PC-3 (cell line): Measurements from ENCODE around the gene SYNGR3. TPM values are rescaled to one million over a fixed set of nuclear protein-coding genes. Genes with fewer than 3 reads are reported as not detected.

Experiments
- ATAC-seq: fragments of 200-7000 bp; cut with Tn5 transposase; 2 replicates; pipeline ENCODE4 v1.9.1; 2020; ENCODE audit warnings: mild to moderate bottlenecking, moderate library complexity
- BruUV-seq: library from RNA; stranded (reverse); fragments of 400-500 nt; replicated peaks from 2 replicates; lab custom pipeline; 2021; lab: Mats Ljungman, UMichigan
- CTCF ChIA-PET: fragments of 300-600 bp; sonication (Branson Sonifier 250); formaldehyde crosslinking; loops from one replicate; lab custom pipeline; 2022; ENCODE audit warnings: antibody characterized with exemption; lab: Charles Lee
- POLR2A ChIA-PET: fragments of 300-600 bp; sonication (Branson Sonifier 250); formaldehyde crosslinking; loops from one replicate; lab custom pipeline; 2022; ENCODE audit warnings: antibody characterized with exemption; ENCODE audit not compliant: unreplicated experiment; lab: Charles Lee
- DNase-seq: peaks from one replicate; pipeline ENCODE4 v3.0.0-alpha.2; 2015
- H2AFZ ChIP-seq: fragments of 300-600 bp; sonication (generic); 2 replicates; pipeline ENCODE4 v1.6.0; 2016; ENCODE audit warnings: antibody characterized with exemption, low read length
- H3F3A ChIP-seq: fragments of 300-600 bp; sonication (generic); one replicate; pipeline ENCODE4 v1.6.0; 2017; ENCODE audit warnings: antibody characterized with exemption, low read length, control low read depth, mild to moderate bottlenecking; ENCODE audit not compliant: unreplicated experiment
- H3K27ac ChIP-seq: fragments of 300-600 bp; sonication (generic); 2 replicates; pipeline ENCODE4 v1.5.1; 2016; ENCODE audit warnings: mild to moderate bottlenecking, low read length
- H3K27me3 ChIP-seq: fragments of 300-600 bp; sonication (generic); 2 replicates; pipeline ENCODE4 v1.6.1; 2016; ENCODE audit warnings: low read length, mixed read lengths
- H3K36me3 ChIP-seq: fragments of 300-600 bp; sonication (generic); 2 replicates; pipeline ENCODE4 v1.6.1; 2016; ENCODE audit warnings: low read depth, mixed run types, low read length, mixed read lengths
- H3K4me1 ChIP-seq: fragments of 300-600 bp; sonication (generic); 2 replicates; pipeline ENCODE4 v1.5.1; 2016; ENCODE audit warnings: low read length; ENCODE audit not compliant: insufficient read depth
- H3K4me2 ChIP-seq: fragments of 300-600 bp; sonication (generic); 2 replicates; pipeline ENCODE4 v1.6.0; 2016; ENCODE audit warnings: low read length
- H3K4me3 ChIP-seq: fragments of 300-600 bp; sonication (generic); 2 replicates; pipeline ENCODE4 v1.5.1; 2016; ENCODE audit warnings: mild to moderate bottlenecking, low read length, mixed read lengths
- H3K79me2 ChIP-seq: fragments of 300-600 bp; sonication (generic); 2 replicates; pipeline ENCODE4 v1.6.1; 2017; ENCODE audit warnings: low read length, mixed read lengths
- H3K9ac ChIP-seq: fragments of 300-600 bp; sonication (generic); 2 replicates; pipeline ENCODE4 v1.6.0; 2016; ENCODE audit warnings: mild to moderate bottlenecking, low read length
- H3K9me2 ChIP-seq: fragments of 300-600 bp; sonication (generic); replicated peaks from 2 replicates; pipeline ENCODE4 v1.6.1; 2016; ENCODE audit warnings: mixed run types, low read length, mixed read lengths
- H3K9me3 ChIP-seq: fragments of 300-600 bp; sonication (generic); 2 replicates; pipeline ENCODE4 v1.6.1; 2016; ENCODE audit warnings: low read length, mixed read lengths
- H4K20me1 ChIP-seq: fragments of 300-600 bp; sonication (generic); 2 replicates; pipeline ENCODE4 v1.6.1; 2016; ENCODE audit warnings: low read length, mixed read lengths
- EZH2 ChIP-seq: fragments of 300-600 bp; sonication (generic); IDR thresholded peaks from one replicate; pipeline ENCODE4 v1.6.1; 2017; ENCODE audit warnings: antibody characterized with exemption, mild to moderate bottlenecking, low read length; ENCODE audit not compliant: unreplicated experiment
- EZH2phosphoT487 ChIP-seq: fragments of 300-600 bp; sonication (generic); IDR thresholded peaks from 2 replicates; pipeline ENCODE4 v1.6.1; 2018; ENCODE audit warnings: mild to moderate bottlenecking, antibody characterized with exemption, low read length, borderline replicate concordance
- intact Hi-C: fragments of 100-400 bp; cut with micrococcal nuclease; formaldehyde crosslinking; loops from 2 replicates; pipeline ENCODE4 v1.9.0; 2023
- total RNA-seq: library from RNA; depleted of rRNA; stranded (reverse); fragments of >200 nt; gene quantifications from 2 replicates; pipeline ENCODE4 v1.2.3, GENCODE V29; 2014
- TF ChIP-seq, protein P1 (sequence below): fragments of 300-600 bp; sonication (generic); conservative IDR thresholded peaks from 2 replicates; pipeline ENCODE4 v1.5.1; 2017; ENCODE audit warnings: antibody characterized with exemption, low read depth, mild to moderate bottlenecking, low read length

Gene SYNGR3
- total RNA-seq, 1 experiment from 2014 or later = 1.5 TPM

DNA sequence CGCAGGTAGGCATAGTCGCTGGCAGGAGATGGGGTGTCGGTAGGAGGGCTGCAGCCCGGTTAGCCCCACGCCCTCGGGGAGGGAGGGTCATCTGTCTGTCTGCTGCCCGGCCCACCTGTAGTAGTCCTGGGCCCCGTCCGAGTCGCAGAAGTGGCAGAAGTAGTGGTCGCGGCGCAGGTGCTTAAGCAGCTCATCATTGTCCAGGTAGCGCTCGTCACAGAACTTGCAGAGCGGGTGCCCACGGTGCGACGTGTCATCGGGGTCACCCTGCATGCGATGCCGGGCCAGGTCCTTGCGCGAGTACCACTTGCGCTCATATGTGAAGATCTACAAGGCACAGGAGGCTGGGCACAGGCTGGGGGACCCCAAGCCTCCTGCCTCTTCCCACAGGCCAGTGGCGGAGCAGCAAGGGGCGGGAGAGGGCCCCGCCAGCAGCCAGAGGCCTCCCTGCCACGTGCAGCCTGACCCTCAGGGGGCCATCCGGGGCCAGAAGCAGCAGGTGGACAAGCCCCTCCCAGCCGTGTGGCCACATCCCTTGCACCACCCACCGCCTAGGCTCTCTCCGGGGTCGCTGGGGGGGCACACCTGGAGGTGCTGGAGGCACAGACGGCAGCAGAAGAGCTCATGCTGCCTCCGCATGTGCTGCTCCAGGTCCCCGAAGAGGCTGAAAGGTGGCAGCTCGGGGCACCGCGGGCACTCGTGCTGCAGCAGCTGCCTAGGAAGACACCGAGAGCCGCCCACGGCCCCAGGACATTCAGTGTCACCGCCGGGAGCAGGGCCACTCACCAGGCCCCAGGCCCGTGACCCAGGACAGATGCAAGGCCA lies 12.8 kb downstream of the SYNGR3 start:
- H3K27ac ChIP-seq = no peak overlapping the region
- H2AFZ ChIP-seq = no peak overlapping the region
- BruUV-seq = no TSS peak
- no peak overlapping the region for H3K9ac ChIP-seq
- H3K4me2 ChIP-seq = no peak overlapping the region
- H3K27me3 ChIP-seq = no peaks in the 10 kb centered on the region
- H3K4me3 ChIP-seq = no peak overlapping the region
- intact Hi-C loops = no loop called here
- peaks cover 30% of the 10 kb centered on the region for H4K20me1 ChIP-seq
- no peaks in the 10 kb centered on the region for H3F3A ChIP-seq
- H3K4me1 ChIP-seq = peaks cover 9% of the 10 kb centered on the region
- peaks cover 46% of the 10 kb centered on the region for H3K79me2 ChIP-seq
- POLR2A ChIA-PET = no interaction called here
- TF ChIP-seq, protein P1, sequence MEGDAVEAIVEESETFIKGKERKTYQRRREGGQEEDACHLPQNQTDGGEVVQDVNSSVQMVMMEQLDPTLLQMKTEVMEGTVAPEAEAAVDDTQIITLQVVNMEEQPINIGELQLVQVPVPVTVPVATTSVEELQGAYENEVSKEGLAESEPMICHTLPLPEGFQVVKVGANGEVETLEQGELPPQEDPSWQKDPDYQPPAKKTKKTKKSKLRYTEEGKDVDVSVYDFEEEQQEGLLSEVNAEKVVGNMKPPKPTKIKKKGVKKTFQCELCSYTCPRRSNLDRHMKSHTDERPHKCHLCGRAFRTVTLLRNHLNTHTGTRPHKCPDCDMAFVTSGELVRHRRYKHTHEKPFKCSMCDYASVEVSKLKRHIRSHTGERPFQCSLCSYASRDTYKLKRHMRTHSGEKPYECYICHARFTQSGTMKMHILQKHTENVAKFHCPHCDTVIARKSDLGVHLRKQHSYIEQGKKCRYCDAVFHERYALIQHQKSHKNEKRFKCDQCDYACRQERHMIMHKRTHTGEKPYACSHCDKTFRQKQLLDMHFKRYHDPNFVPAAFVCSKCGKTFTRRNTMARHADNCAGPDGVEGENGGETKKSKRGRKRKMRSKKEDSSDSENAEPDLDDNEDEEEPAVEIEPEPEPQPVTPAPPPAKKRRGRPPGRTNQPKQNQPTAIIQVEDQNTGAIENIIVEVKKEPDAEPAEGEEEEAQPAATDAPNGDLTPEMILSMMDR = no peak
- TF ChIP-seq EZH2phosphoT487 (no peak), EZH2 (no peak)
- DNase-seq (no peak), ATAC-seq (no peak)
- CTCF ChIA-PET = no interaction called here
- H3K36me3 ChIP-seq = peaks cover 6% of the 10 kb centered on the region; the same call in 1 of the 2 replicates
- no peaks in the 10 kb centered on the region for H3K9me2 ChIP-seq
- no peaks in the 10 kb centered on the region for H3K9me3 ChIP-seq

DNA sequence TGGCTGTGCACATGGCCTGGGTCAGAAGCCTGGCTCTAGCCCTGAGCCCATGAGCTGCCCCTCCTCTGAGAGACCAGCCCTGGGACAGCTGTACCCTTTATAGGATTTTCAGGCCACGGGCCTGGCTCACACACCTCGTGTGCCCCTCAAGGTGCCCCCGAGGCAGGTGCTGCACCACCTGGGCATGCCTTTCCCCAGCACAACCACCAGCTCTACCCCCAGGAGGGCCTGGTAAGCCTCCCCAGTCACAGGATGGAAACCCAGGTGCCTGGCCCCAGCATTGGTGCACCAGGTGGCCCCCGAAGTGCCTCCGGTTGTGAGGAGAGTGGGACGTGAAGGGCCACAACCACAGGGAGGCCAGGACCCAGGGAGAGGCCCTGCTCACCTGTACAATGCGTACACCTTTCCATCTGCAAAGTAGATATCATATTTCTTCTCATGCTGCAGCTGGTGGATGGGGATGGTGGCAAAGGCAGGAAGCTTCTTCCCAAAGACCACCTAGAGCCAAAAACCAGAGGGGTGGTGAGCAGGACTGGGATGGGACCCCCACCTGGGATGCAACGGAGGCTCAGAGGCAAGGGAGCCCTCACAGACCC lies 13.6 kb downstream of the SYNGR3 start:
- H3K27me3 ChIP-seq = no peaks in the 10 kb centered on the region

More for the DNA sequence above, 13.6 kb downstream of the SYNGR3 start:
- ATAC-seq = no peak
- Histone ChIP-seq H2AFZ (no peak overlapping the region), H3F3A (no peaks in the 10 kb centered on the region), H3K4me1 (peaks cover 14% of the 10 kb centered on the region), H3K27ac (no peak overlapping the region), H3K9ac (no peak overlapping the region), H3K4me3 (no peak overlapping the region), H3K9me2 (no peaks in the 10 kb centered on the region), H3K36me3 (peaks cover 6% of the 10 kb centered on the region; the same call in 1 of the 2 replicates), H3K4me2 (no peak overlapping the region), H3K79me2 (peaks cover 53% of the 10 kb centered on the region), H4K20me1 (peaks cover 33% of the 10 kb centered on the region), H3K9me3 (no peaks in the 10 kb centered on the region)
- TF ChIP-seq EZH2 (no peak), EZH2phosphoT487 (no peak)
- TF ChIP-seq, protein P1 = no peak
- no peak for DNase-seq
- BruUV-seq = no TSS peak
- ChIA-PET CTCF (interaction anchor here (1.0 kb wide), 1 partner anchor 18 kb away, joined by 3 read pairs; no protein-coding TSS in a partner anchor), POLR2A (no interaction called here)
- intact Hi-C loops = no loop called here
